GM19438 (cell line): Measurements from ENCODE around the gene TMEM91.

Experiments
- ATAC-seq: cut with Tn5 transposase; IDR thresholded peaks from one replicate; pipeline ENCODE4 v1.9.1; 2021; ENCODE audit warnings: low read depth; ENCODE audit not compliant: unreplicated experiment

Gene TMEM91

GRCh38 chr19:41427647-41428480, 51.5 kb downstream of the TMEM91 start:
- no peak for ATAC-seq

- ATAC-seq: no peak
Observed at GRCh38 chr19:41428481-41428859, 52.1 kb downstream of the TMEM91 start.

- ATAC-seq: no peak
Observed at GRCh38 chr19:41430922-41431321, 54.6 kb downstream of the TMEM91 start.

GRCh38 chr19:41431426-41432386, 55.4 kb downstream of the TMEM91 start:
- ATAC-seq: no peak

- no peak for ATAC-seq
Observed at GRCh38 chr19:41433171-41433570, 56.8 kb downstream of the TMEM91 start.
